Kidney epithelial cell (primary cell): ENCODE data around the gene ADAMTS6. TPM values are rescaled to one million over a fixed set of nuclear protein-coding genes. Genes with fewer than 3 reads are reported as not detected.

Experiments
- DNase-seq: peaks from one replicate; pipeline ENCODE4 v3.0.0-alpha.2; 2010; ENCODE audit warnings: low read depth
- H3K27me3 ChIP-seq: 2 replicates; pipeline ENCODE4 v1.6.0; 2011; ENCODE audit warnings: low read length; ENCODE audit not compliant: control insufficient read depth, insufficient read depth
- H3K36me3 ChIP-seq: 2 replicates; pipeline ENCODE4 v1.5.1; 2011; ENCODE audit warnings: low read length; ENCODE audit not compliant: control insufficient read depth, insufficient read depth
- H3K4me3 ChIP-seq: 2 replicates; pipeline ENCODE4 v1.5.1; 2011; ENCODE audit warnings: low read depth, mild to moderate bottlenecking, control low read depth, low read length
- CTCF ChIP-seq: IDR thresholded peaks from 2 replicates; pipeline ENCODE4 v1.5.1; 2011; ENCODE audit warnings: mild to moderate bottlenecking, moderate library complexity, low read length, control low read depth, inconsistent platforms; ENCODE audit not compliant: insufficient read depth, poor library complexity, severe bottlenecking
- total RNA-seq: library from RNA; depleted of rRNA; stranded (reverse); fragments of >200 nt; gene quantifications from 2 replicates; pipeline ENCODE4 v1.2.3, GENCODE V29; 2015

Gene ADAMTS6
- total RNA-seq, 1 donor from 2014 or later: 15.3 TPM

GRCh38 chr5:65244031-65244430 is 237.7 kb downstream of the ADAMTS6 start:
- no peak for TF ChIP-seq CTCF
- no peak for DNase-seq
- Histone ChIP-seq H3K27me3 (no peaks in the 10 kb centered on the region), H3K4me3 (no peak overlapping the region), H3K36me3 (no peaks in the 10 kb centered on the region)

- TF ChIP-seq CTCF: no peak
- Histone ChIP-seq H3K36me3 (no peaks in the 10 kb centered on the region), H3K4me3 (no peak overlapping the region), H3K27me3 (no peaks in the 10 kb centered on the region)
- DNase-seq: no peak
These were observed 238.6 kb downstream of the ADAMTS6 start for GRCh38 chr5:65243161-65243560.

- Histone ChIP-seq H3K27me3 (no peaks in the 10 kb centered on the region), H3K36me3 (no peaks in the 10 kb centered on the region), H3K4me3 (no peak overlapping the region)
- no peak for DNase-seq
- TF ChIP-seq CTCF: no peak
These were observed 251.9 kb downstream of the ADAMTS6 start for GRCh38 chr5:65229841-65230240.

- Histone ChIP-seq H3K36me3 (no peaks in the 10 kb centered on the region), H3K4me3 (no peak overlapping the region), H3K27me3 (no peaks in the 10 kb centered on the region)
- peak; percentile 61 for TF ChIP-seq CTCF
- no peak for DNase-seq
These were observed 267.7 kb downstream of the ADAMTS6 start for GRCh38 chr5:65213921-65214525.

- Histone ChIP-seq H3K4me3 (no peak overlapping the region), H3K27me3 (no peaks in the 10 kb centered on the region), H3K36me3 (no peaks in the 10 kb centered on the region)
- TF ChIP-seq CTCF: no peak
- DNase-seq: peak; percentile 80
These were observed 272.4 kb downstream of the ADAMTS6 start for GRCh38 chr5:65209341-65209740.

GRCh38 chr5:65204966-65205365 is 276.8 kb downstream of the ADAMTS6 start:
- no peak for DNase-seq
- TF ChIP-seq CTCF: no peak

More at GRCh38 chr5:65204966-65205365, 276.8 kb downstream of the ADAMTS6 start:
- no peak overlapping the region for H3K4me3 ChIP-seq
- no peaks in the 10 kb centered on the region for H3K36me3 ChIP-seq
- H3K27me3 ChIP-seq: no peaks in the 10 kb centered on the region
